Mesenchymal stem cell (in vitro differentiated cells and primary cell): ENCODE measurements around the gene MACROD2.
A peak's percentile ranks its signal among the peaks of the same experiment; 100 is the strongest.

Source experiments
- DNase-seq: peaks from one replicate; pipeline ENCODE4 v3.0.0-alpha.2; 2013
- H2AFZ ChIP-seq: one replicate; pipeline ENCODE4 v1.6.1; 2013; ENCODE audit warnings: low read depth, mild to moderate bottlenecking, control low read depth, inconsistent platforms, low read length, moderate library complexity
- H2AK5ac ChIP-seq: 2 replicates; pipeline ENCODE4 v1.6.1; 2013; ENCODE audit warnings: low read length, moderate library complexity, mild to moderate bottlenecking, inconsistent platforms; ENCODE audit not compliant: severe bottlenecking
- H2BK120ac ChIP-seq: one replicate; pipeline ENCODE4 v1.6.1; 2013; ENCODE audit warnings: low read depth, mild to moderate bottlenecking, inconsistent platforms, low read length, moderate library complexity
- H2BK12ac ChIP-seq, 2 experiments: one replicate each; pipeline ENCODE4 v1.6.1; 2013; ENCODE audit warnings: inconsistent platforms in 2 of 2, low read length in 2 of 2, mild to moderate bottlenecking in 2 of 2, moderate library complexity in 2 of 2, control low read depth in 1 of 2
- H2BK15ac ChIP-seq: one replicate; pipeline ENCODE4 v1.6.1; 2013; ENCODE audit warnings: mild to moderate bottlenecking, low read depth, inconsistent platforms; ENCODE audit not compliant: poor library complexity, severe bottlenecking
- H2BK5ac ChIP-seq: 2 replicates; pipeline ENCODE4 v1.6.1; 2013; ENCODE audit warnings: low read depth, mild to moderate bottlenecking, low read length, control low read depth, inconsistent platforms; ENCODE audit not compliant: poor library complexity, severe bottlenecking
- H3K14ac ChIP-seq, 2 experiments: one replicate each; pipeline ENCODE4 v1.6.1; 2013; ENCODE audit warnings: inconsistent platforms in 2 of 2, low read length in 2 of 2, control low read depth in 1 of 2, mild to moderate bottlenecking in 1 of 2, moderate library complexity in 1 of 2
- H3K18ac ChIP-seq, 2 experiments: one replicate each; pipeline ENCODE4 v1.6.1; 2013; ENCODE audit warnings: inconsistent platforms in 2 of 2, low read length in 2 of 2, control low read depth in 1 of 2, low read depth in 1 of 2, mild to moderate bottlenecking in 1 of 2
- H3K23ac ChIP-seq, 2 experiments: one replicate each; pipeline ENCODE4 v1.6.1; 2013; ENCODE audit warnings: inconsistent platforms in 2 of 2, low read length in 2 of 2, mild to moderate bottlenecking in 2 of 2, moderate library complexity in 2 of 2, control low read depth in 1 of 2
- H3K27ac ChIP-seq: 2 replicates; pipeline ENCODE4 v1.5.1; 2013; ENCODE audit warnings: mild to moderate bottlenecking, moderate library complexity, low read length, control low read depth, inconsistent platforms; ENCODE audit not compliant: poor library complexity, severe bottlenecking
- H3K27me3 ChIP-seq, 2 experiments: 2 replicates each; pipeline versions ENCODE4 v1.6.1 to v1.7.0; 2013; ENCODE audit warnings: low read length in 2 of 2, mild to moderate bottlenecking in 2 of 2, moderate library complexity in 2 of 2, control low read depth in 1 of 2, inconsistent platforms in 1 of 2; ENCODE audit not compliant: control insufficient read depth in 1 of 2, insufficient read depth in 1 of 2
- H3K36me3 ChIP-seq, 2 experiments: 2 replicates each; pipeline versions ENCODE4 v1.6.1 to v1.7.0; 2013; ENCODE audit warnings: low read length in 2 of 2, control low read depth in 1 of 2, inconsistent platforms in 1 of 2, low read depth in 1 of 2, mild to moderate bottlenecking in 1 of 2; ENCODE audit not compliant: insufficient read depth in 2 of 2, control insufficient read depth in 1 of 2
- H3K4ac ChIP-seq, 2 experiments: one replicate each; pipeline ENCODE4 v1.6.1; 2013; ENCODE audit warnings: inconsistent platforms in 2 of 2, low read length in 2 of 2, mild to moderate bottlenecking in 2 of 2, moderate library complexity in 2 of 2, control low read depth in 1 of 2, low read depth in 1 of 2
- H3K4me1 ChIP-seq: 2 replicates; pipeline ENCODE4 v1.6.1; 2013; ENCODE audit warnings: low read depth, low read length, control low read depth; ENCODE audit not compliant: control insufficient read depth, insufficient read depth
- H3K4me2 ChIP-seq: 2 replicates; pipeline ENCODE4 v1.6.1; 2013; ENCODE audit warnings: low read length, mild to moderate bottlenecking, inconsistent platforms; ENCODE audit not compliant: poor library complexity, severe bottlenecking
- H3K4me3 ChIP-seq, 2 experiments: 2 replicates each; pipeline versions ENCODE4 v1.5.1 to v1.7.0; 2013; ENCODE audit warnings: low read length in 2 of 2, mild to moderate bottlenecking in 2 of 2, control low read depth in 1 of 2, low read depth in 1 of 2; ENCODE audit not compliant: insufficient read depth in 1 of 2
- H3K79me1 ChIP-seq: replicated peaks from 2 replicates; pipeline ENCODE4 v1.6.1; 2013; ENCODE audit warnings: mild to moderate bottlenecking, control low read depth, low read length, inconsistent platforms; ENCODE audit not compliant: poor library complexity, severe bottlenecking
- H3K9ac ChIP-seq: 2 replicates; pipeline ENCODE4 v1.7.0; 2013; ENCODE audit warnings: mild to moderate bottlenecking, low read length, moderate library complexity
- H3K9me3 ChIP-seq: 2 replicates; pipeline ENCODE4 v1.7.0; 2013; ENCODE audit warnings: mild to moderate bottlenecking, low read length; ENCODE audit not compliant: control insufficient read depth
- H4K8ac ChIP-seq: one replicate; pipeline ENCODE4 v1.6.1; 2013; ENCODE audit warnings: inconsistent platforms, mild to moderate bottlenecking, low read length, moderate library complexity
- H4K91ac ChIP-seq: one replicate; pipeline ENCODE4 v1.6.1; 2013; ENCODE audit warnings: mild to moderate bottlenecking, low read length, inconsistent platforms
- WGBS: methylation state at CpG from one replicate; pipeline ENCODE4 v1.1.7; 2013; ENCODE audit warnings: mixed read lengths; 5-methylcytosine and 5-hydroxymethylcytosine counted together

The MACROD2 gene

GRCh38 chr20:14404515-14404914 is 409.2 kb downstream of the MACROD2 start:
- H2BK12ac ChIP-seq: no peak overlapping the region
- H3K27ac ChIP-seq: no peak overlapping the region
- H2BK120ac ChIP-seq: no peak overlapping the region
- H2BK5ac ChIP-seq: peak overlapping the region; percentile 31
- H3K23ac ChIP-seq: no peak overlapping the region
- no peak overlapping the region for H3K4me2 ChIP-seq
- no peak overlapping the region for H4K91ac ChIP-seq
- no peaks in the 10 kb centered on the region for H3K9me3 ChIP-seq
- no peak overlapping the region for H2AK5ac ChIP-seq
- H2AFZ ChIP-seq: no peak overlapping the region
- no peaks in the 10 kb centered on the region for H3K79me1 ChIP-seq
- no peak overlapping the region for H4K8ac ChIP-seq
- DNase-seq: no peak
- no peak overlapping the region for H3K9ac ChIP-seq
- no peak overlapping the region for H3K4ac ChIP-seq
- H3K4me3 ChIP-seq: no peak overlapping the region
- H2BK15ac ChIP-seq: no peak overlapping the region
- 100% methylated on average over 1 of the region's 2 CpGs for WGBS
- no peaks in the 10 kb centered on the region for H3K36me3 ChIP-seq
- peaks cover 1% of the 10 kb centered on the region for H3K4me1 ChIP-seq
- H3K14ac ChIP-seq: no peak overlapping the region
- H3K27me3 ChIP-seq: no peaks in the 10 kb centered on the region
- H3K18ac ChIP-seq: no peak overlapping the region

- H4K91ac ChIP-seq: no peak overlapping the region
These were observed 411.2 kb downstream of the MACROD2 start for GRCh38 chr20:14406495-14406894.

GRCh38 chr20:14407336-14407735 is 412.0 kb downstream of the MACROD2 start:
- Histone ChIP-seq H2AFZ (no peak overlapping the region), H3K18ac (no peak overlapping the region), H3K9me3 (no peaks in the 10 kb centered on the region), H3K14ac (no peak overlapping the region), H3K27ac (peak overlapping the region; percentile 72), H3K79me1 (no peaks in the 10 kb centered on the region), H3K4me2 (no peak overlapping the region), H4K91ac (no peak overlapping the region), H2BK120ac (no peak overlapping the region), H3K23ac (no peak overlapping the region), H4K8ac (no peak overlapping the region), H3K4me1 (peaks cover 1% of the 10 kb centered on the region), H2BK12ac (no peak overlapping the region), H2AK5ac (no peak overlapping the region), H3K9ac (no peak overlapping the region), H2BK5ac (no peak overlapping the region), H2BK15ac (no peak overlapping the region), H3K4me3 (no peak overlapping the region), H3K4ac (no peak overlapping the region), H3K27me3 (no peaks in the 10 kb centered on the region), H3K36me3 (no peaks in the 10 kb centered on the region)
- 100% methylated on average over 1 of the region's 3 CpGs for WGBS
- no peak for DNase-seq

More at GRCh38 chr20:14406495-14406894, 411.2 kb downstream of the MACROD2 start:
- Histone ChIP-seq H3K27me3 (no peaks in the 10 kb centered on the region), H3K9me3 (no peaks in the 10 kb centered on the region), H3K4me3 (no peak overlapping the region), H3K9ac (no peak overlapping the region), H2BK15ac (no peak overlapping the region), H3K14ac (no peak overlapping the region), H3K27ac (peak overlapping the region; percentile 70), H3K4ac (no peak overlapping the region), H3K79me1 (no peaks in the 10 kb centered on the region), H3K4me2 (peak overlapping the region; percentile 29), H3K4me1 (peaks cover 1% of the 10 kb centered on the region), H3K23ac (no peak overlapping the region), H2BK12ac (no peak overlapping the region), H2BK120ac (no peak overlapping the region), H2AFZ (no peak overlapping the region), H2AK5ac (no peak overlapping the region), H3K36me3 (no peaks in the 10 kb centered on the region), H4K8ac (no peak overlapping the region), H3K18ac (no peak overlapping the region), H2BK5ac (no peak overlapping the region)
- DNase-seq: no peak

GRCh38 chr20:14410869-14411555 is 415.7 kb downstream of the MACROD2 start:
- Histone ChIP-seq H3K27me3 (no peaks in the 10 kb centered on the region), H3K79me1 (no peaks in the 10 kb centered on the region), H3K4ac (no peak overlapping the region), H3K4me3 (no peak overlapping the region), H3K9ac (no peak overlapping the region), H2BK5ac (no peak overlapping the region), H2BK15ac (no peak overlapping the region), H3K18ac (no peak overlapping the region), H3K36me3 (no peaks in the 10 kb centered on the region), H3K27ac (no peak overlapping the region), H4K8ac (no peak overlapping the region), H2AFZ (no peak overlapping the region), H2BK12ac (no peak overlapping the region), H3K4me1 (no peaks in the 10 kb centered on the region), H3K4me2 (no peak overlapping the region), H3K14ac (no peak overlapping the region), H2AK5ac (no peak overlapping the region), H3K9me3 (no peaks in the 10 kb centered on the region), H2BK120ac (no peak overlapping the region), H3K23ac (no peak overlapping the region), H4K91ac (no peak overlapping the region)
- no peak for DNase-seq
- WGBS: 96% methylated on average over 2 of the region's 3 CpGs
